GM18502 (cell line): Measurements from ENCODE around the gene RAI14.
"Not testable (repeated sequence)": the region's sequence is repeated elsewhere in the genome, so short reads cannot be mapped to it uniquely, and the experiment has no call there.

Experiments used
- ATAC-seq: cut with Tn5 transposase; IDR thresholded peaks from one replicate; pipeline ENCODE4 v1.9.1; 2021; ENCODE audit warnings: mild to moderate bottlenecking; ENCODE audit not compliant: unreplicated experiment, poor library complexity

Gene RAI14

GRCh38 chr5:34697308-34698108 is 41.4 kb downstream of the RAI14 start:
- no peak for ATAC-seq

GRCh38 chr5:34698109-34698419 is 41.9 kb downstream of the RAI14 start:
- ATAC-seq: no peak

- ATAC-seq: no peak
These were observed 42.6 kb downstream of the RAI14 start for GRCh38 chr5:34698754-34699153.

GRCh38 chr5:34699155-34700077 is 43.3 kb downstream of the RAI14 start:
- ATAC-seq: no peak

GRCh38 chr5:34700078-34700452 is 43.9 kb downstream of the RAI14 start:
- no peak for ATAC-seq

GRCh38 chr5:34701442-34701841 is 45.3 kb downstream of the RAI14 start:
- ATAC-seq: not testable (repeated sequence)

- no peak for ATAC-seq
These were observed 47.9 kb downstream of the RAI14 start for GRCh38 chr5:34703767-34704713.

- no peak for ATAC-seq
These were observed 50.0 kb downstream of the RAI14 start for GRCh38 chr5:34706084-34706483.

GRCh38 chr5:34707451-34708107 is 51.5 kb downstream of the RAI14 start:
- no peak for ATAC-seq

- no peak for ATAC-seq
These were observed 52.6 kb downstream of the RAI14 start for GRCh38 chr5:34708777-34709176.

GRCh38 chr5:34709861-34710673 is 53.9 kb downstream of the RAI14 start:
- ATAC-seq: no peak

- ATAC-seq: no peak
These were observed 56.4 kb downstream of the RAI14 start for GRCh38 chr5:34712565-34712964.

GRCh38 chr5:34715711-34716110 is 59.6 kb downstream of the RAI14 start:
- no peak for ATAC-seq

- ATAC-seq: no peak
These were observed 60.9 kb downstream of the RAI14 start for GRCh38 chr5:34716986-34717385.

- no peak for ATAC-seq
These were observed 61.5 kb downstream of the RAI14 start for GRCh38 chr5:34717426-34718327.

GRCh38 chr5:34718516-34718915 is 62.4 kb downstream of the RAI14 start:
- no peak for ATAC-seq

GRCh38 chr5:34719029-34719428 is 62.9 kb downstream of the RAI14 start:
- ATAC-seq: no peak

GRCh38 chr5:34721327-34721726 is 65.2 kb downstream of the RAI14 start:
- ATAC-seq: no peak
